ENCODE data around the gene DDX51.

The DDX51 gene

DNA sequence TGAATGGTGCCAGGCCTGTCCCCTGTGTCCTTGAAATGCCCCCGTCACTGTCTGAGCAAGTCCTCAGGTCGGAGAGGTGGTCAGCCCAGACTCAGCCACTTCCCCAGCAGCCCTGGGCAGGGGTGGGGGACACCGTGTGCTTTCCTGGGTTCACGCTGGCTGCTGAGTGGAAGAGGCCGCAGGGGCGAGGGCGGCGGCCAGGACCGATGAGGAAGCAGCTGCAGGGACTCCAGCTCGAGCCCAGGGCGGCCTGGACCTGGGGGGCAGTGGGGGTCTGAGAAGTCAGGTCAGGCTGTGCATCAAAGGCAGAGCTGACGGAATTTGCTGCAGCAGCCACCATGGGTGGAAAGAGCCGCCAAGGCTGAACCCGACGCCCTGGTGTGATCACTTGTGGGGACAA, 28.5 kb upstream of the DDX51 start:
- no peak overlapping the region for H3K27ac ChIP-seq
- no peak for TF ChIP-seq CTCF (conservative IDR thresholded peaks at IDR 0.05)

- no peak overlapping the region for H3K27ac ChIP-seq
- no peak for TF ChIP-seq CTCF (conservative IDR thresholded peaks at IDR 0.05)
These were observed 27.9 kb upstream of the DDX51 start for GRCh38 chr12:132171968-132172521.

DNA sequence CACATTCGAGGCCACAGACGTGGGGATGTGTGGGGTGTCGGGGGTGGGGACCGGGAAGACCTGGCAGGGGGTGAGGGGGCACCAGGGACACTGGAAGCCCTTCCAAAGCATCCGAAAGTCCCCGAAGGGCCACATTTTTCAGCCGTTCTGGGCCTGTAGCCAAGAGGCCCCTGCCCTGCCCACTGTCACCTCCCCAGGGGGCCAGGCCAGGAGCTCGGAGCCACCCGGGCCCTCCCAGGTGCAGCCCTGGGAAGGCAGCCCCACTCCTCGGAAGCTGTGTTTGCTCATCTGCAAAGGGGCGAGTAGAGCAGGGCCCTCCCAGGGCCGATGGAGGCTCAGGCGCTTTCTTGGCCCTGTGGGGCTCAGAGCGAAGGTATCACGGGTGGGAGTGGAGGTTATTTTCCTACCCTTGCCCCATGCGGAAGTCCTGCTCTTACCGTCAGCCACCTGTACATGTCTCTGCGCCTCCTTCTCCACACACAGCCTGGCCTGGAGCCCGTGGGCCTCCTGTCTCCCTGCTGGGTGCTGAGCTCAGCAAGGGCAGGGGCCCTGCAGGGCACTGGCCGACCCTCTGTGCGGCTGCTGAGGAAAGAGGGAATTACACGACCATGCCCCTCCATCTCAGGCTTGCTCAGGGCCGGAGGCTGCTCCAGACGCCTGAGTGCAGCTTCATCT, 27.3 kb upstream of the DDX51 start:
- no peak overlapping the region for H3K27ac ChIP-seq
- TF ChIP-seq CTCF (conservative IDR thresholded peaks at IDR 0.05) = no peak

DNA sequence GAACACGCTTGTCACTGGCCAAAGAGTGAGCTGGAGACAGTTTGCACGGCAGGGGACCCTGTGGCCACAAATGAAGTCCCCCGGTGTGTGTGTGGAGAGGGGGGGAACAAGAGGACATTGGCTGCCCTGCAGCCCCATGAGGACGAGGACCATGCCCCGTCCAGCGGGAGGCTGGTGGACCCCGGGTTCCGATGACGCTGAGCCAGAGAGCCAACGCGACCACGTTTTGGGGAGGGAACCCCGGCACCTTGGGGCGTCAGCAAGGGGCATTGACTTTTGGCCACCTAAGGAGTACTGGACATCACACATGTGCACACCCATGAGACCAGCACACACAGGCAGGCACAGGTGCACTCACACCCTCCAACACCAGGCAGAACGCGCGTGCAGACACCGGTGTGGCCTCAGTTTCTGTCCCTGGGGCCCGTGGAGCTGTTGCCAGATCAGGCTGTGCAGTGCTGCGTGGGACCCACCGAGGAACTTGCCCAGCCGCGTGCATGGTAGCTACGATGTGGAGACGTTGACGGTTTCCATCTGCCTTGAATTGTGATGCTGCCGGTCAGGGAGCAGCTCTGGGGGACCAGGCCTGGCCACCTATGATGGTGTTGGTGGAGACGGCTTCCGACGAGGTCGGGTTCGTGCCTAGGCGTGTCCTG, 26.6 kb upstream of the DDX51 start:
- no peak overlapping the region for H3K27ac ChIP-seq
- no peak for TF ChIP-seq CTCF (conservative IDR thresholded peaks at IDR 0.05)

DNA sequence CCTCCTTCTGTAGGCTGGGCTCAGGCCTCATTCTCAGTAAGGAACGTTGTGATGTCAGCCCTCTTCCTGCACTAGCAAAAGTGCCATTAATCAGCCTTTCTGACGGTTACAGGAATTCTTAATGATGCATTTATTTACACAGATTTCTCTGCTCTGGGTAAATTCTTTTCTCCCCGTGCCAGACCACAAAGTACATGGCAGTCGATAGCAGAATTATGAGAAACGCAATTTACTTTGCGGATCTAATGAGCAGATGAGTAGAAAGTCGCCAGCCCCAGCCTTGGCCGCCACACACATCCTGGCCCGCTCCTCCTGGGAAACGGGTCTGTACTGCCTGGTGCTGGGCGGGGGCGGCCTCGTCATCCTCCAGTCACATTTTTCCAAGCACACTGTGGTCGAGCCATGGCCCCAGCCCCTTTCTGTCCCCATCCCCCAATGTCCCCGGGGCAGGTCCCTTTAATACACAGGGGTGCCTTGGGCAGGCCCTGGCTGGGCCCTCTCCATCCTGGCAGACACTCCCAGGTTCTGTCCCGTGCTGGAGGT, 26.0 kb upstream of the DDX51 start:
- no peak overlapping the region for H3K27ac ChIP-seq

GRCh38 chr12:132169376-132169775, 25.3 kb upstream of the DDX51 start:
- H3K27ac ChIP-seq = no peak overlapping the region
- no peak for TF ChIP-seq CTCF (conservative IDR thresholded peaks at IDR 0.05)

More for the DNA sequence above, 26.0 kb upstream of the DDX51 start:
- TF ChIP-seq CTCF (conservative IDR thresholded peaks at IDR 0.05) = no peak

GRCh38 chr12:132168311-132169031, 24.4 kb upstream of the DDX51 start:
- no peak for TF ChIP-seq CTCF (conservative IDR thresholded peaks at IDR 0.05)
- H3K27ac ChIP-seq = no peak overlapping the region

Data from VCaP (cell line).